ENCODE results near the gene ACR. TPM values are rescaled to one million over a fixed set of nuclear protein-coding genes. Genes with fewer than 3 reads are reported as not detected.

The ACR gene
- total RNA-seq, 1 donor from 2014 or later = not detected

DNA sequence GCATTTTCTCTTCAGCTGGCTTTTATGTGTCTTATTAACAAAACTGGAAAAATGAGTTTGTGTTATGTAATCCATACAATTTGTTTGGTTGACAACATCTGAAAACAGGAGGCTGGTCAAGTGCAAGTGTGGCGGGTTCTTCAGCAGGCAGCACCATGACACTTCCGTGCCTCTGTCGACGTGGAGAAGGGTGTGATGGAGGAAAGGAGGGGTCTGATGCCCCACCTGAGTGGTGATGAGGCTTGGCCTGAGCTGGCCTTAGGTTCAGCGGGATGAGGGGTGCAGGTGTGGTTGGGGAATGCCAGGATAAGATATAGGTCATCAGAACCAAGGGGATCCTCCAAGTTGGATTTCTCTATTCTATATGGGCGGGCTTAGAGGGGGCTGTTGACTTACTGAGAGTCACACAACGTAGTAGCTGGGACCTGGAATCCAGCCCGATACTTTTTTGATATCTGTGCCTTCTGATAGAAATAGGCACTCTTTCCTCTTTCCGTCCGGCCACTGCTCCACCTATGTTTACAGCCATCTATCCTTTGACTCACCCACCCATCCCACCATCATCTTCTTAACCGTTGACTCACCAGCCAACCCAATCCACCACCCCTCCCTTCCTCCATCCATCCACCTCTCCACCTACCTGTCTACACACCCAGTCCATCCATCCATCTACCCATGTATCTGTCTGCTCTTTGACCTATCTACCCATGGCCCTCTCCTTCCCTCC, 36.4 kb upstream of the ACR start:
- Histone ChIP-seq H3K4me3 (no peak overlapping the region), H3K27me3 (peaks cover 22% of the 10 kb centered on the region), H3K4me1 (peaks cover 19% of the 10 kb centered on the region), H3K9me3 (ENCODE audit: low read depth) (no peaks in the 10 kb centered on the region), H4K20me1 (ENCODE audit: low read depth) (peaks cover 26% of the 10 kb centered on the region), H3K79me2 (ENCODE audit: low read depth) (no peaks in the 10 kb centered on the region), H3K36me3 (no peaks in the 10 kb centered on the region), H3K27ac (no peak overlapping the region), H3K4me2 (no peak overlapping the region), H3F3A (ENCODE audit: low read depth) (peaks cover 17% of the 10 kb centered on the region), H3K9ac (no peak overlapping the region), H2AFZ (replicated peaks) (no peak overlapping the region)
- no peak for DNase-seq (ENCODE audit: low spot score)
- TF ChIP-seq, protein P1, sequence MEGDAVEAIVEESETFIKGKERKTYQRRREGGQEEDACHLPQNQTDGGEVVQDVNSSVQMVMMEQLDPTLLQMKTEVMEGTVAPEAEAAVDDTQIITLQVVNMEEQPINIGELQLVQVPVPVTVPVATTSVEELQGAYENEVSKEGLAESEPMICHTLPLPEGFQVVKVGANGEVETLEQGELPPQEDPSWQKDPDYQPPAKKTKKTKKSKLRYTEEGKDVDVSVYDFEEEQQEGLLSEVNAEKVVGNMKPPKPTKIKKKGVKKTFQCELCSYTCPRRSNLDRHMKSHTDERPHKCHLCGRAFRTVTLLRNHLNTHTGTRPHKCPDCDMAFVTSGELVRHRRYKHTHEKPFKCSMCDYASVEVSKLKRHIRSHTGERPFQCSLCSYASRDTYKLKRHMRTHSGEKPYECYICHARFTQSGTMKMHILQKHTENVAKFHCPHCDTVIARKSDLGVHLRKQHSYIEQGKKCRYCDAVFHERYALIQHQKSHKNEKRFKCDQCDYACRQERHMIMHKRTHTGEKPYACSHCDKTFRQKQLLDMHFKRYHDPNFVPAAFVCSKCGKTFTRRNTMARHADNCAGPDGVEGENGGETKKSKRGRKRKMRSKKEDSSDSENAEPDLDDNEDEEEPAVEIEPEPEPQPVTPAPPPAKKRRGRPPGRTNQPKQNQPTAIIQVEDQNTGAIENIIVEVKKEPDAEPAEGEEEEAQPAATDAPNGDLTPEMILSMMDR (IDR thresholded peaks at IDR 0.05) = no peak
- TF ChIP-seq EZH2 (IDR thresholded peaks at IDR 0.05) (no peak), EZH2phosphoT487 (IDR thresholded peaks at IDR 0.05) (no peak)
- no peaks in the 10 kb centered on the region for H3K9me3 Mint-ChIP-seq
- no peak overlapping the region for H3K4me3 Mint-ChIP-seq
- no peak overlapping the region for H3K27ac Mint-ChIP-seq
- H3K4me1 Mint-ChIP-seq = peaks cover 39% of the 10 kb centered on the region
- H3K27me3 Mint-ChIP-seq (ENCODE audit: insufficient read depth, low read depth) = peaks cover 6% of the 10 kb centered on the region
- H3K36me3 Mint-ChIP-seq = peaks cover 21% of the 10 kb centered on the region

GRCh38 chr22:50702261-50702671, 35.7 kb upstream of the ACR start:
- Histone ChIP-seq H2AFZ (replicated peaks) (no peak overlapping the region), H3K9me3 (ENCODE audit: low read depth) (no peaks in the 10 kb centered on the region), H3K27ac (no peak overlapping the region), H3F3A (ENCODE audit: low read depth) (peaks cover 14% of the 10 kb centered on the region), H3K27me3 (peaks cover 16% of the 10 kb centered on the region), H3K4me3 (no peak overlapping the region), H3K79me2 (ENCODE audit: low read depth) (no peaks in the 10 kb centered on the region), H4K20me1 (ENCODE audit: low read depth) (peaks cover 26% of the 10 kb centered on the region), H3K4me1 (peaks cover 19% of the 10 kb centered on the region), H3K4me2 (no peak overlapping the region), H3K36me3 (no peaks in the 10 kb centered on the region), H3K9ac (no peak overlapping the region)
- H3K27ac Mint-ChIP-seq = peak overlapping the region; percentile 48
- no peak for DNase-seq (ENCODE audit: low spot score)
- peaks cover 6% of the 10 kb centered on the region for H3K27me3 Mint-ChIP-seq (ENCODE audit: insufficient read depth, low read depth)
- TF ChIP-seq EZH2phosphoT487 (IDR thresholded peaks at IDR 0.05) (no peak), EZH2 (IDR thresholded peaks at IDR 0.05) (no peak)
- TF ChIP-seq, protein P1 (IDR thresholded peaks at IDR 0.05) = no peak
- peaks cover 39% of the 10 kb centered on the region for H3K4me1 Mint-ChIP-seq
- peaks cover 22% of the 10 kb centered on the region for H3K36me3 Mint-ChIP-seq
- no peak overlapping the region for H3K4me3 Mint-ChIP-seq
- no peaks in the 10 kb centered on the region for H3K9me3 Mint-ChIP-seq

- Mint-ChIP-seq H3K4me1 (peaks cover 36% of the 10 kb centered on the region), H3K9me3 (no peaks in the 10 kb centered on the region), H3K4me3 (no peak overlapping the region), H3K27me3 (ENCODE audit: insufficient read depth, low read depth) (peaks cover 8% of the 10 kb centered on the region), H3K36me3 (peaks cover 27% of the 10 kb centered on the region), H3K27ac (peak overlapping the region; percentile 48)
- no peaks in the 10 kb centered on the region for H3K36me3 ChIP-seq
- H3K27ac ChIP-seq = no peak overlapping the region
- H3K4me2 ChIP-seq = no peak overlapping the region
- no peak overlapping the region for H3K9ac ChIP-seq
- H3K9me3 ChIP-seq (ENCODE audit: low read depth) = no peaks in the 10 kb centered on the region
- no peak overlapping the region for H2AFZ ChIP-seq (replicated peaks)
- peaks cover 10% of the 10 kb centered on the region for H3K27me3 ChIP-seq
- no peaks in the 10 kb centered on the region for H3K79me2 ChIP-seq (ENCODE audit: low read depth)
- H4K20me1 ChIP-seq (ENCODE audit: low read depth) = peaks cover 22% of the 10 kb centered on the region
- no peak for DNase-seq (ENCODE audit: low spot score)
- no peak overlapping the region for H3K4me3 ChIP-seq
- TF ChIP-seq EZH2 (IDR thresholded peaks at IDR 0.05) = no peak
- TF ChIP-seq, protein P1 (IDR thresholded peaks at IDR 0.05) = no peak
- no peak for TF ChIP-seq EZH2phosphoT487 (IDR thresholded peaks at IDR 0.05)
- H3F3A ChIP-seq (ENCODE audit: low read depth) = peaks cover 14% of the 10 kb centered on the region
- H3K4me1 ChIP-seq = peaks cover 16% of the 10 kb centered on the region
Measured at GRCh38 chr22:50702821-50703725, 34.9 kb upstream of the ACR start.
